HG02973 (cell line): ENCODE measurements around the gene LYRM1.
"Not testable (repeated sequence)": the region's sequence is repeated elsewhere in the genome, so short reads cannot be mapped to it uniquely, and the experiment has no call there.

Source experiments
- ATAC-seq: cut with Tn5 transposase; IDR thresholded peaks from one replicate; pipeline ENCODE4 v1.9.1; 2021; ENCODE audit warnings: moderate library complexity; ENCODE audit not compliant: unreplicated experiment

Gene LYRM1

GRCh38 chr16:20901436-20902112, 1.0 kb downstream of the LYRM1 start:
- peak; percentile 29 for ATAC-seq

- ATAC-seq, result no peak
Measured at GRCh38 chr16:20902426-20902825, 1.9 kb downstream of the LYRM1 start.

GRCh38 chr16:20903116-20903898, 2.7 kb downstream of the LYRM1 start:
- no peak for ATAC-seq

GRCh38 chr16:20903899-20904506, 3.4 kb downstream of the LYRM1 start:
- ATAC-seq, result no peak

GRCh38 chr16:20904507-20905081, 4.0 kb downstream of the LYRM1 start:
- ATAC-seq, result no peak

GRCh38 chr16:20905576-20905975, 5.0 kb downstream of the LYRM1 start:
- no peak for ATAC-seq

GRCh38 chr16:20906341-20907255, 6.0 kb downstream of the LYRM1 start:
- ATAC-seq, result no peak

GRCh38 chr16:20910781-20911321, 10.3 kb downstream of the LYRM1 start:
- no peak for ATAC-seq

- ATAC-seq, result no peak
Measured at GRCh38 chr16:20911361-20911760, 10.8 kb downstream of the LYRM1 start.

GRCh38 chr16:20916289-20916688, 15.7 kb downstream of the LYRM1 start:
- ATAC-seq, result no peak

GRCh38 chr16:20916942-20917341, 16.4 kb downstream of the LYRM1 start:
- no peak for ATAC-seq

- ATAC-seq, result no peak
Measured at GRCh38 chr16:20918486-20919239, 18.1 kb downstream of the LYRM1 start.

GRCh38 chr16:20920091-20920490, 19.5 kb downstream of the LYRM1 start:
- ATAC-seq, result no peak

- no peak for ATAC-seq
Measured at GRCh38 chr16:20920799-20921198, 20.2 kb downstream of the LYRM1 start.

GRCh38 chr16:20923876-20924275, 23.3 kb downstream of the LYRM1 start:
- no peak for ATAC-seq

GRCh38 chr16:20925751-20926150, 25.2 kb downstream of the LYRM1 start:
- no peak for ATAC-seq

GRCh38 chr16:20928774-20929411, 28.3 kb downstream of the LYRM1 start:
- no peak for ATAC-seq

GRCh38 chr16:20929676-20930364, 29.2 kb downstream of the LYRM1 start:
- ATAC-seq, result not testable (repeated sequence)

GRCh38 chr16:20930365-20930690, 29.8 kb downstream of the LYRM1 start:
- no peak for ATAC-seq
